Skeletal muscle tissue (tissue), 4 donors: ENCODE measurements around the gene ABCC9. TPM values are rescaled to one million over a fixed set of nuclear protein-coding genes. Genes with fewer than 3 reads are reported as not detected.
A peak's percentile ranks its signal among the peaks of the same experiment; 100 is the strongest.

Source experiments
- H3K27ac ChIP-seq: one replicate; pipeline ENCODE4 v1.7.0; 2013; ENCODE audit warnings: mild to moderate bottlenecking, low read depth, low read length, inconsistent platforms
- H3K27me3 ChIP-seq, 3 donors: one replicate each; pipeline ENCODE4 v1.7.0; 2013; ENCODE audit warnings: low read length in 3 of 3; ENCODE audit not compliant: control insufficient read depth in 3 of 3, insufficient read depth in 3 of 3
- H3K36me3 ChIP-seq, 3 donors: one replicate each; pipeline ENCODE4 v1.7.0; 2013; ENCODE audit warnings: low read length in 3 of 3; ENCODE audit not compliant: control insufficient read depth in 3 of 3, insufficient read depth in 3 of 3
- H3K4me1 ChIP-seq, 3 donors: one replicate each; pipeline ENCODE4 v1.7.0; 2013; ENCODE audit warnings: low read length in 3 of 3, mild to moderate bottlenecking in 3 of 3; ENCODE audit not compliant: control insufficient read depth in 3 of 3, insufficient read depth in 3 of 3
- H3K4me3 ChIP-seq, 3 donors: one replicate each; pipeline ENCODE4 v1.7.0; 2013; ENCODE audit warnings: low read length in 3 of 3
- H3K9ac ChIP-seq, 3 donors: one replicate each; pipeline ENCODE4 v1.7.0; 2013; ENCODE audit warnings: low read length in 3 of 3, mild to moderate bottlenecking in 3 of 3, moderate library complexity in 2 of 3, low read depth in 1 of 3
- H3K9me3 ChIP-seq, 3 donors: one replicate each; pipeline ENCODE4 v1.7.0; 2013; ENCODE audit warnings: low read length in 3 of 3; ENCODE audit not compliant: control insufficient read depth in 3 of 3
- total RNA-seq: library from RNA; depleted of rRNA; stranded (reverse); fragments of >200 nt; gene quantifications from one replicate; pipeline ENCODE4 v1.2.3, GENCODE V29; 2014
- donor health status: Osteomylitis.

Gene ABCC9
- total RNA-seq, 1 donor from 2014 or later, result 111 TPM

DNA sequence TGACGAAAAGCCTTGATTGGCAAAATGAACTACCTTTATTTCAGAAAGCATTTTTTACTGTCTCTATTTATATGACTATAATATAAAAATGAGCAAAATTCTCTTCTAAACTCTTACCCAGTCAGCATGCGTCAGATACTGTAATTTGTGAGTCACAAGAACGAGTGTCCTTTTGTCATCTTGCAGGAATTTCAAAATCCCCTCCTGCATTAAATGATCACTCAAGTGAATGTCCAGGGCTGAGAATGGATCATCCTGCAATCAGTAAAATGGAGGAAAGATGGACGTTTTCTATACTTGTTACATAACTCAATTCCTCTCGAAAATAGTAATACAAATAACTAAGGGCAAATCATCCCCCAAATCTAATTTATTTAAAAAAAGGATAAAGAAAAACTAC lies 89.0 kb downstream of the ABCC9 start:
- no peak overlapping the region for H3K27ac ChIP-seq
- H3K9ac ChIP-seq, result no peak overlapping the region

GRCh38 chr12:21851151-21851550 lies 90.1 kb downstream of the ABCC9 start:
- Histone ChIP-seq H3K4me1 (peaks cover 0 to 9% (median 0%) of the 10 kb centered on the region in 3 donors), H3K4me3 (no peak overlapping the region), H3K36me3 (peaks cover 3 to 28% (median 25%) of the 10 kb centered on the region in 3 donors), H3K27me3 (no peaks in the 10 kb centered on the region), H3K9ac (no peak overlapping the region), H3K9me3 (no peaks in the 10 kb centered on the region), H3K27ac (no peak overlapping the region)

More for the DNA sequence above, 89.0 kb downstream of the ABCC9 start:
- Histone ChIP-seq H3K4me1 (peaks cover 0 to 9% (median 0%) of the 10 kb centered on the region in 3 donors), H3K36me3 (peaks cover 2 to 23% (median 21%) of the 10 kb centered on the region in 3 donors), H3K9me3 (no peaks in the 10 kb centered on the region), H3K4me3 (no peak overlapping the region), H3K27me3 (no peaks in the 10 kb centered on the region)

GRCh38 chr12:21850419-21850818 lies 90.8 kb downstream of the ABCC9 start:
- Histone ChIP-seq H3K27ac (no peak overlapping the region), H3K27me3 (no peaks in the 10 kb centered on the region), H3K9ac (no peak overlapping the region), H3K4me1 (peaks cover 0 to 9% (median 0%) of the 10 kb centered on the region in 3 donors), H3K36me3 (peaks cover 7 to 32% (median 28%) of the 10 kb centered on the region in 3 donors), H3K9me3 (no peaks in the 10 kb centered on the region), H3K4me3 (no peak overlapping the region)

DNA sequence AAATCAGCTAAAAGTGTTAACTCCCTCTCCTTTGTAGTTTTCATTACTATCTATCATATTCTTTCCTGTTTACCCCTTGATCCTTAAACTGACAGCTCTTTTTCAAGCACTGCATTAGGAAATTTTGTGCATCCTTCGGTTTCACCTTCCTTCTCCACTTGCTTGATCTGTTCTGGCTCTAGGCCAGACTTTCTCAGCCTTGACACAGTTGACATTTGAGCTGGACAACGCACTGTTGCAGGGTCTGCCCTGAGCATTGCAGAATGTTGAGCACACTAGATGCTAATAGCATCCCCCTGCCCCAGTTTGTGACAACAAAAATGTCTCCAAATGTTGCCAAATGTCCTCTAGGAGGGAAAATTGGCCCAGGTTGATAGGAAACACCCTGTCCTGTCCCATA lies 91.3 kb downstream of the ABCC9 start:
- Histone ChIP-seq H3K36me3 (peaks cover 8 to 36% (median 28%) of the 10 kb centered on the region in 3 donors), H3K27me3 (no peaks in the 10 kb centered on the region), H3K9ac (no peak overlapping the region), H3K4me3 (no peak overlapping the region), H3K9me3 (no peaks in the 10 kb centered on the region), H3K4me1 (peaks cover 0 to 9% (median 0%) of the 10 kb centered on the region in 3 donors), H3K27ac (no peak overlapping the region)

- no peaks in the 10 kb centered on the region for H3K27me3 ChIP-seq
- no peaks in the 10 kb centered on the region for H3K9me3 ChIP-seq
- peaks cover 10 to 47% (median 32%) of the 10 kb centered on the region in 3 donors for H3K36me3 ChIP-seq
- no peak overlapping the region for H3K9ac ChIP-seq
- H3K4me3 ChIP-seq, result no peak overlapping the region
- peaks cover 0 to 9% (median 0%) of the 10 kb centered on the region in 3 donors for H3K4me1 ChIP-seq
- no peak overlapping the region for H3K27ac ChIP-seq
Measured at GRCh38 chr12:21848192-21848591, 93.0 kb downstream of the ABCC9 start.

- Histone ChIP-seq H3K27ac (no peak overlapping the region), H3K27me3 (no peaks in the 10 kb centered on the region), H3K9me3 (no peaks in the 10 kb centered on the region), H3K4me3 (no peak overlapping the region), H3K9ac (no peak overlapping the region), H3K4me1 (no peaks in the 10 kb centered on the region), H3K36me3 (peaks cover 10 to 59% (median 53%) of the 10 kb centered on the region in 3 donors)
Measured at GRCh38 chr12:21843795-21844194, 97.4 kb downstream of the ABCC9 start.

DNA sequence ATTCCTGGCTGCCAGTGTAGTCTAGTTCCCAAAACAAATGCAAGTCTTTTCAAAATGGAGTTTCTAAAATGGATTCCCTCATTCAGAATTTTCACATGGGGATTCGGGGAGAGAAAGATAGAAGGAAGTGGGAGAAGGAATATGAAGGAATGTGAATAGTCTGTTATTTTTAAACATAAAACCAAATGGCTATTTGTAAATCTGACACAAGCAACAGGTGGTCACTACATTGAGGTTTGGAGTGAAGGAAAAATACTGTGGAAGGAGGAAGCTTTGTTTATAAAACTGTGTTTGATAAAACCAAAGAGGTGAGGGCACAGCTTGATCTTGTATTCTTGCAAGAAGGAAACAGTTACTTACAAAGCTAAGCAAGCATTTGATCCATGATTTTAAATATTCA lies 101.5 kb downstream of the ABCC9 start:
- H3K36me3 ChIP-seq, result peaks cover 7 to 66% (median 65%) of the 10 kb centered on the region in 3 donors
- no peak overlapping the region for H3K27ac ChIP-seq
- no peaks in the 10 kb centered on the region for H3K4me1 ChIP-seq

DNA sequence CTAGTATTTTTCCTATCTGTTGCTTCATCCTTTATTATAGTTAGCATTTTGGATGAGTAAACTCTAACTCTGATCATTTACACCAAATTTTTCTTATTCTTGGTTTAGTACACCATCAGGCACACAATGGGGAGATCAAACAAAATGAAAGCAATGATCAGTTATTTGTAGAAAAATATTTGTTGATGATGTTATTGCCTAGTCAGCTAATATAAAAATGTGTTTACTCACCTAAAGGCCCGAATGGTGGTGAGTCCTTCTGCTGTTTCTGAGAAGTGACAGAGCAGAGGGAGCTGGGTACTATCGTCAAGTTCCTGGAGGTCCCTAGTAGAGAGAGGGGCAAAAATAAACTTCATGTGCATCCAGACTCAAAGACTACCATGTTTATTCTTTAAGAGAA lies 103.4 kb downstream of the ABCC9 start:
- Histone ChIP-seq H3K9ac (no peak overlapping the region), H3K27ac (no peak overlapping the region)

More for the DNA sequence above, 101.5 kb downstream of the ABCC9 start:
- Histone ChIP-seq H3K4me3 (no peak overlapping the region), H3K9me3 (no peaks in the 10 kb centered on the region), H3K9ac (no peak overlapping the region), H3K27me3 (no peaks in the 10 kb centered on the region)

DNA sequence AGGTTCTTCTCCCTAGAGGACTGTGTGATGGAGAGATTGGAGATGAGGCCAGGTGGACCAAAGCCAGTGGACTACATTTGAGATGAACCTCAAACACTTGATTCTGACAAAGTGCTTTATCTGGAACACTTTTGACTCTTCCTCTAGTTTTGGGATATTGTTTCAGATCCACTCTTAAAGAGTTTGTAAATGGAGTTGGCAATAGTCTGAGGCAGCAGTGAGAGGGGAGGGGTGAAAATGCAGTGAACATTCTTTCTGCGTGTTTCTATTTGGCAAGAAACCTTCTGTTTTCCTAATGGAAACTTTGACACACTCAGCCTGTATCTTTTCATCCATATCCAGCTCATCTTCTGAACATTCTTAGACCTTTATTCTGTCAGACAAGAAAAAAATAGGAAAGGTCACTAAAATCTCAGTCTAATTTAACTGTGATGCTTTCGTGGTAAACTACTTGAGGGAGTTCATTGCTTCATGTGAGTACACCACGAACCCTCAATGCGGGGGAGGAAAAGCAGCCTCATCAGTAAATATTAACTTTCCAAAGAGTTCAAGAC lies 109.4 kb downstream of the ABCC9 start:
- peaks cover 3 to 48% (median 40%) of the 10 kb centered on the region in 3 donors for H3K36me3 ChIP-seq
- H3K9me3 ChIP-seq, result no peaks in the 10 kb centered on the region
- H3K9ac ChIP-seq, result no peak overlapping the region
- no peak overlapping the region for H3K4me3 ChIP-seq
- no peaks in the 10 kb centered on the region for H3K27me3 ChIP-seq
- H3K4me1 ChIP-seq, result peaks cover 0 to 9% (median 4%) of the 10 kb centered on the region in 3 donors
- H3K27ac ChIP-seq, result peak overlapping the region; percentile 50

More for the DNA sequence above, 103.4 kb downstream of the ABCC9 start:
- peaks cover 5 to 70% (median 65%) of the 10 kb centered on the region in 3 donors for H3K36me3 ChIP-seq
- H3K4me1 ChIP-seq, result no peaks in the 10 kb centered on the region
- H3K9me3 ChIP-seq, result no peaks in the 10 kb centered on the region
- H3K4me3 ChIP-seq, result no peak overlapping the region
- no peaks in the 10 kb centered on the region for H3K27me3 ChIP-seq

DNA sequence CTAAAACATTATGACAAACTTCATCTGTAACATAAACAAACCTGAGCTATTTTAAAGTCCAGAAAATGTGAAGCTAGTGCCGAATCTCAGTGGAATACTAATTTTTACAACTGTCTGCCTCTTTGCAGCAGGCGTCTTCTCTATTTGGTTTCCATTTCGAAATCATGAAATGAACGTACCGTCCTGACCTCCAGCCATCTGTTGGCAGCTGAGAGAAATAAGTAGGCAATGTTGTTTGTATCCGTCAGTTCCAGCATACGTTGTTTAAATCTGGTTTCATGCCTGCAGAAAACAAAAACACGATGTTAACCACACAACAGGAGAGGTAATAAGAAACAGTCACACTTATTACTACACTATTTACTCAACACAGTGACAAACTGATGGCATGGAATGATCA lies 112.4 kb downstream of the ABCC9 start:
- Histone ChIP-seq H3K27me3 (no peaks in the 10 kb centered on the region), H3K27ac (peak overlapping the region; percentile 33), H3K9ac (no peak overlapping the region), H3K4me3 (no peak overlapping the region), H3K4me1 (peaks cover 0 to 9% (median 4%) of the 10 kb centered on the region in 3 donors), H3K9me3 (no peaks in the 10 kb centered on the region), H3K36me3 (peaks cover 3 to 29% (median 23%) of the 10 kb centered on the region in 3 donors)
